GM10248 (cell line): ENCODE measurements around the gene ERCC8.
"Not testable (repeated sequence)": the region's sequence is repeated elsewhere in the genome, so short reads cannot be mapped to it uniquely, and the experiment has no call there.

ENCODE experiments used
- CTCF ChIA-PET: fragments of 300-600 bp; sonication (Branson Sonifier 250); formaldehyde crosslinking; extraction: SDS; loops from one replicate; lab custom pipeline; 2021; ENCODE audit warnings: antibody characterized with exemption; lab: Yijun Ruan, JAX
- POLR2A ChIA-PET: fragments of 350-650 bp; sonication (Branson Sonifier 250); formaldehyde crosslinking; extraction: SDS; loops from one replicate; lab custom pipeline; 2020; ENCODE audit warnings: antibody characterized with exemption; lab: Yijun Ruan, JAX
- DNase-seq: peaks from one replicate; pipeline ENCODE4 v3.0.0; 2012; ENCODE audit errors: extremely low spot score
- CTCF ChIP-seq: IDR thresholded peaks from 2 replicates; pipeline ENCODE4 v1.5.1; 2012; ENCODE audit warnings: mild to moderate bottlenecking, low read depth; ENCODE audit errors: extremely low read depth, missing control alignments, control extremely low read depth

Gene ERCC8

GRCh38 chr5:60944904-60945812 is at the start of gene ERCC8, which contains the start of gene NDUFAF2:
Gene ERCC8, minus strand, starts transcription at chr5:60945070. Its CDS starts 62 bp downstream, at chr5:60945008.
Gene NDUFAF2, plus strand, starts transcription at chr5:60945205. Its CDS starts 51 bp downstream, at chr5:60945256.
- ChIA-PET CTCF (interaction anchor here (1.0 kb wide), 1 partner anchor 19 kb away, joined by 3 read pairs; no protein-coding TSS in a partner anchor), POLR2A (interaction anchor here (1.6 kb wide), 1 partner anchor 245 kb away, joined by 4 read pairs; the partner anchor contains the start of gene DEPDC1B)
- no peak for TF ChIP-seq CTCF
- peak; percentile 97 for DNase-seq

- ChIA-PET CTCF (interaction anchor here (1.2 kb wide), 1 partner anchor 84 kb away, joined by 3 read pairs; no protein-coding TSS in a partner anchor), POLR2A (no interaction called here)
- TF ChIP-seq CTCF = no peak
- no peak for DNase-seq
These were observed 49.2 kb upstream of the ERCC8 start for GRCh38 chr5:60993875-60994571.

- ChIA-PET CTCF (interaction anchor here (1.0 to 1.2 kb wide), 2 partner anchors 13 to 84 kb away, joined by 3 read pairs; no protein-coding TSS in a partner anchor), POLR2A (no interaction called here)
- DNase-seq = no peak
- no peak for TF ChIP-seq CTCF
These were observed 48.6 kb upstream of the ERCC8 start for GRCh38 chr5:60993425-60993824.

- ChIA-PET POLR2A (no interaction called here), CTCF (interaction anchor here (0.9 to 1.2 kb wide), 4 partner anchors 13 to 85 kb away, joined by 3 read pairs; no protein-coding TSS in a partner anchor)
- no peak for DNase-seq
- no peak for TF ChIP-seq CTCF
These were observed 48.0 kb upstream of the ERCC8 start for GRCh38 chr5:60992871-60993270.

GRCh38 chr5:60989790-60990189 is 44.9 kb upstream of the ERCC8 start:
- TF ChIP-seq CTCF = no peak
- POLR2A ChIA-PET = no interaction called here
- DNase-seq = no peak
- CTCF ChIA-PET = interaction anchor here (1.4 to 1.5 kb wide), 2 partner anchors 14 to 43 kb away, joined by 3 read pairs; no protein-coding TSS in a partner anchor

GRCh38 chr5:60982127-60982526 is 37.3 kb upstream of the ERCC8 start:
- CTCF ChIA-PET, DNase-seq, POLR2A ChIA-PET: not testable (repeated sequence)

- POLR2A ChIA-PET = no interaction called here
- no peak for TF ChIP-seq CTCF
- no peak for DNase-seq
- CTCF ChIA-PET = interaction anchor here (1.1 kb wide), 1 partner anchor 13 kb away, joined by 3 read pairs; no protein-coding TSS in a partner anchor
These were observed 35.6 kb upstream of the ERCC8 start for GRCh38 chr5:60980511-60980910.
